Cardiac fibroblast (primary cell): ENCODE results near the gene NAA20.
"Not testable (repeated sequence)": the region's sequence is repeated elsewhere in the genome, so short reads cannot be mapped to it uniquely, and the experiment has no call there.

Experiments used
- DNase-seq, 2 donors: peaks; one replicate each; pipeline versions ENCODE4 v3.0.0 to v3.0.0-alpha.2; 2010; ENCODE audit warnings: low read depth in 2 of 2
- H3K4me3 ChIP-seq, 2 donors: replicated peaks in 1 of 2; 1 replicate in 1 of 2; 2 replicates in 1 of 2; pipeline ENCODE4 v1.5.1; 2011; ENCODE audit warnings: low read depth in 2 of 2, low read length in 2 of 2, mild to moderate bottlenecking in 2 of 2, moderate library complexity in 1 of 2
- CTCF ChIP-seq: IDR thresholded peaks from one replicate; pipeline ENCODE4 v1.5.1; 2011; ENCODE audit warnings: low read depth, mild to moderate bottlenecking, low read length, inconsistent platforms

Gene NAA20

GRCh38 chr20:20003031-20003954 is 13.9 kb upstream of the NAA20 start:
- no peak for TF ChIP-seq CTCF
- peak overlapping the region in 1 of 2 donors; percentile 15 for H3K4me3 ChIP-seq
- DNase-seq = peak; percentile 76 to 79

GRCh38 chr20:20003955-20004322 is 13.2 kb upstream of the NAA20 start:
- DNase-seq = not testable (repeated sequence)
- H3K4me3 ChIP-seq = peak overlapping the region in 1 of 2 donors; percentile 15

GRCh38 chr20:20005342-20005741 is 11.8 kb upstream of the NAA20 start:
- no peak for DNase-seq
- TF ChIP-seq CTCF = no peak
- no peak overlapping the region for H3K4me3 ChIP-seq

GRCh38 chr20:20009784-20010253 is 7.3 kb upstream of the NAA20 start:
- TF ChIP-seq CTCF = no peak
- DNase-seq = no peak
- H3K4me3 ChIP-seq = no peak overlapping the region

- no peak overlapping the region for H3K4me3 ChIP-seq
- TF ChIP-seq CTCF = no peak
These were observed 6.3 kb upstream of the NAA20 start for GRCh38 chr20:20010639-20011500.

GRCh38 chr20:20012541-20012940 is 4.6 kb upstream of the NAA20 start:
- no peak overlapping the region for H3K4me3 ChIP-seq
- DNase-seq = no peak
- no peak for TF ChIP-seq CTCF

More at GRCh38 chr20:20010639-20011500, 6.3 kb upstream of the NAA20 start:
- DNase-seq = peak; percentile 45 to 57

- DNase-seq = peak; percentile 26 to 44
- H3K4me3 ChIP-seq = no peak overlapping the region
- TF ChIP-seq CTCF = no peak
These were observed 2.5 kb upstream of the NAA20 start for GRCh38 chr20:20014659-20015058.
